GM19395 (cell line): ENCODE results near the gene RAD23B.

Experiments
- ATAC-seq: cut with Tn5 transposase; IDR thresholded peaks from one replicate; pipeline ENCODE4 v1.9.1; 2021; ENCODE audit warnings: mild to moderate bottlenecking, moderate library complexity; ENCODE audit not compliant: unreplicated experiment

RAD23B gene

DNA sequence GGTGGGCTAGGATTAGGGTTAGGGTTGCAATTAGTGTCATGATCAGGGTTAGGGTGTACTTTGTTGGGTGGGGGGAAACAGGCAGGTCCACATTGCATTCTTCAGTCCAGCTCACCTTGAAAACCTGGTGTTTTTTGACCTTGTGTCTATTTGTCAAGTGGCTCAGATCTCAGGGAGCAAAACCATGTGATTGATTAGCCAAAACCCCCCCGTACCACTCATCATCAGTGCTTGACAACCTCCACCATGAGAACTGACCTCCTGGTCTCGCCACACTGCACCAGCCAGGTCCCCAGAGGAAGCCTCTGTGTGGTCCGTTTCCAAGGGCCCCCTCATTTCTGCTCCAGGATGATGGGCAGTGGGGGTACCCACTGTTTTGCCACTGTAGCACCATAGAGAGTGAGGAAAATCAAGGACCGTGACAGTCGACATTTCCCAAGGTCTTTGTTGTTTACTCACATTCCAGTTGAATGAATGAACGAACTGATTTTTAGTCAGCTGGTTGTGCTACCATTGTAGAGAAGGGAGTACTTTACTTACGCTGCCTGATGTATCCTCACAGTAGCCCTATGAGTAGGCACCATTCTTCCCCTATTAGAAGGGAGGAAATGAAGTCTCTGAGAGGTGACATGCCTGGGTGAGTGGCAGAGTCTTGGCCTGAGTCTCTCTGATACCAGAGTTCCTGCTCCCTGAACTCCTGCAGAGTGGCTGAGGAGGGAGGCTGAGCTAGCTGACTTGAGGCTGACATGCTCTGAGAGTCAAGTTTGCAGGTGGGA, 84.8 kb downstream of the RAD23B start:
- ATAC-seq: no peak

DNA sequence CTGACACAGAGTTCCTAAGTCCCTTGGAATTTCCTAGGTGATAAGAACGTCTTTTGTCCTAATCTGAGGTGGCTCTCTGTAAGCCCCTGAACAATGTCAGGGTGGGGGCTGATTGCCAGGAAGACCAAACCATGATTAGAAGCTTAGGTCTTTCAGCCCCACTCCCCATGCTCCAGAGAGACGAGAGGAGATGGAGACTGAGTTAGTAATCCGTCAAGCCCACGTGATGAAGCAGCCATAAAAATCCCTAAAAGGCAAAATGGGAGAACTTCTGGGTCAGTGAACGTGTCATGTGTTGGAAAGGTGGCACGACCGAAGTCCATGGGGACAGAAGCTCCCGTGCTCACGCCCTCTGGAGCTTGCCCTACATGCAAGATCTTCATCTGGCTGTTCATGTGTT, 85.6 kb downstream of the RAD23B start:
- ATAC-seq: no peak

DNA sequence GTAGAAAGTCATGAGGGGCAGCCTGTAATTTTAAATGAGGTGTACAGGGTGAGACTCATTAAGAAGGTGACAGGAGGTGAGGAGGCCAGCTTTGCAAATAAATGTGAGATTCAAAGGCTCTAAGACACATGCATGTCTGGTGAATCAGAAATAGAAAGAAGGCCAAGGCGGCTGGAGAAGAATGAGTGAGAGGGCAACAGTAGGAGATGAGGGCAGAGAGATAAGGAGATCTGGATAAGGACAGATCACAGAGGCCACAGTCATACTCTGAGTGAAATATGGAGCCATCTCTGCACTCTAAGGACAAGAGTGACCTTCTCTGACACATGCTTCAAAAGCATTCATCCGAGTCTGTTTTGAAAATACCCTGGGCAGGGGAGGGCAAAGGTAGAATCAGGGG, 90.7 kb downstream of the RAD23B start:
- ATAC-seq: no peak

DNA sequence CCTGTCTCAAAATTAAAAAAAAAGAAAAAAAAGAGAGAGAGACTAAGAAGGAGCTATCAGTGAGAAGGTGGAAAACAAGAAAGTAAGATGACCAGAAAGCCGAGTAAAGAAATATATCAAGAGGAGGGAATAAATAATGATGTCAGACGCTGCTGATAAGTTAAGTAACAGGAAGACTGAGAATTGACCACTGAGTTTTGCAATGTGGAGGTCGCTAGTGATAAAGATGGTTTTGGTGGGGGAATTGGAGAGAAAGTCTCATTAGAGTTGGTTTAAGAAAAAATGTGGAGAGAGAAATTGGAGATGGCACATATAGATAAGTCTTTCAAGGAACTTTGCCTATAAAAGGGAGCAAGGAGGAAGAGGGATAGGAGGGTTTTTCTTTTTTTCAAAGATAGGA, 91.9 kb downstream of the RAD23B start:
- no peak for ATAC-seq

DNA sequence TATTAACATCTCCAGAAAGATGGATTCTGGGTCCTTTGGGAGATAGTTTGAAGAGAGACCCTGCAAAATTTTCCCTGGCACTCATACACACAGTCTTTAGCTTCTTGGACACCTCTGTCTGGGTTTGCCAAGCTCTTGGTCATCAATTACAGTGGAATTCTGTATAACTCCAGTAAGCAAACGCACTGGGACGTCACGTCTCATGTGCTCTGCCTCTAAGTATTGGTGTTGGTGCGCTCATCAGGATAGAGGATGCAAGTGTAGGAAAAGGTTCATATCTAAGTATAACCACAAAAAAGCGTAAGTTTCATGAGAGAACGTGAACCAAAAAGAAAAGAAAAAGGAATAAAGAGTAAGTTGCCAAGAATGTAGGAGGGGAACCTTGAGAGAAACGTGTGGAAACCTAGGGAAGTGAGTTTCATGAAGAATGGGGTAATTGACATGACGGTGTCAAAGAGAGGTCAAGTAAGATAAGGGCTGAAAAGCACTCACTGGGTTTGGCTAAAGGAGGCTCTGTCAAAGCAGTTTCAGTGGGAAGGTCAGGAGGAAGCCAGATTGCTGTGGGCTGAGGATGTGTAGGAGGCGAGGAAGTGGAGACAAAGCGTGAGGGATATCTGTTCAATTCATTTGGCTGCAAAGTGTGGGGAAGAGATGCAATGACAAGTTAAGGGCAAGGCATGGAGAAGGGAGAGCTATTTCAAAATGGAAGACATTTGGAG, 92.7 kb downstream of the RAD23B start:
- ATAC-seq: no peak

DNA sequence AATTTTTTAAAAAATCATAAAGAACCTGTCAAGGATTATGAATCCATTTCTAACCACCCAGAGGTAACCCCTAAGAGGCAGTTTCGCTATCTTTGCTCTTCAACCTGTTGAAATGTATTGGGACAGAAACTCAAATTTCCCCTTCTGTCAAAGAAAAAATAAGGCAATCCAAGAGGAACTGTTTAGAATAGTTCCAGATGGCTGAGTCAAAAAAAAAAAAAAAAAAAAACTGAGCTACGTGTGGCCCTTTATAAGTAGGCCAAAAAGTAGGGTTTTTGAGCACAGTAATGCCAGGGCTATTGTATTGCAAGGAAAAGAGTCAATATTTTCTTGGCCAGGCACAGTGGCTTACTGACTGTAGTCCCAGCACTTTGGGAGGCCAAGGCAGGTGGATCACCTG, 94.9 kb downstream of the RAD23B start:
- ATAC-seq: no peak
